Coronary artery (tissue), 2 donors: Measurements from ENCODE around the gene IREB2.
"Not testable (repeated sequence)": the region's sequence is repeated elsewhere in the genome, so short reads cannot be mapped to it uniquely, and the experiment has no call there.

Experiments
- DNase-seq: peaks from one replicate; pipeline ENCODE4 v3.0.0-alpha.2; 2017; ENCODE audit warnings: low spot score
- H3K27ac ChIP-seq, 2 donors: fragments of 200-600 bp; sonication (generic); one replicate each; pipeline ENCODE4 v1.5.1; 2016 to 2019
- H3K4me3 ChIP-seq: fragments of 200-600 bp; sonication (generic); 2 replicates; pipeline ENCODE4 v1.5.1; 2016; ENCODE audit warnings: mild to moderate bottlenecking, moderate library complexity
- CTCF ChIP-seq: fragments of 200-600 bp; sonication (generic); IDR thresholded peaks from one replicate; pipeline ENCODE4 v1.5.1; 2019; ENCODE audit warnings: antibody characterized with exemption

The IREB2 gene

DNA sequence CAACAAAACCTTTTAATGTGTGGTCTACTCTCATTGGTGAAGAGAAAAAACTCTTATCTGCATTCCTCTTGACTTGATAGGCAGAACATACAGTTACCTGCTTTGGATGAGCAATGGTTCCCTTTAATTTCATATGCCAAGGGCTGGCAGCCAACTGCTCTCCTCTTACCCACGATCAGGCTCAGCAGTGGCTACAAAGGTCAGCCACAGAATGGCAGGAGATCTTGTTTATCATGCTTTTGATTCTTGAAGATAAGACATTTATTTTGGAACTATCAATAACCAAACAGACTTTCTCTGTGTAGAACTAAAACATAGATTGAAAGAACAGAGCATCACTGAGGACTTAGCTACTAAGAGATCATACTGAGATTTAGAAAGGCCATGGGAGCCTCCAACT, 6.1 kb upstream of the IREB2 start:
- TF ChIP-seq CTCF: no peak
- Histone ChIP-seq H3K4me3 (no peak overlapping the region), H3K27ac (no peak overlapping the region)
- DNase-seq: no peak

DNA sequence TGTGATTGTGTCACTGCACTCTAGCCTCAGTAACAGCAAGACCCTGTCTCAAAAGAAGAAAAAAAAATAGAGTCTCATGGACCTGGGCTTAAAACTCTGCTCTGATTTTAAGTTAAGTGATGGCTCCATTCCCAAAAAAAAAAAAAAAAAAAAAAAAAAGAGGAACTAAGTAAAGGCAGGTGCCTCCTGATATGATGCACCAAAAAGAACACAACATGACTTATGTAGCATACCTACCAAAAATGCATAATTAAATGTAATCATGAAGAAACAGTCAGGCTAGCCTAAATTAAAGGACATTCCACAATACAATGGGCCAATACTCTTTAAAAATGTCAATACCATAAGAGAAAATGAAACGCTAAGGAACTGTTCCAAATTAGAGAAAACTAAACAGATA, 5.4 kb upstream of the IREB2 start:
- Histone ChIP-seq H3K27ac (no peak overlapping the region), H3K4me3 (no peak overlapping the region)
- DNase-seq: no peak
- TF ChIP-seq CTCF: no peak

- no peak overlapping the region for H3K27ac ChIP-seq
- no peak overlapping the region for H3K4me3 ChIP-seq
- DNase-seq: peak; percentile 38
- no peak for TF ChIP-seq CTCF
Measured at GRCh38 chr15:78434134-78434533, 3.9 kb upstream of the IREB2 start.

GRCh38 chr15:78434711-78435110, 3.3 kb upstream of the IREB2 start:
- H3K27ac ChIP-seq, H3K4me3 ChIP-seq: not testable (repeated sequence)
- peak; percentile 43 for DNase-seq

GRCh38 chr15:78437107-78437761, 782 bp upstream of the IREB2 start:
- TF ChIP-seq CTCF: no peak
- no peak for DNase-seq
- peak overlapping the region; percentile 51 to 97 for H3K27ac ChIP-seq
- peak overlapping the region; percentile 99 for H3K4me3 ChIP-seq

DNA sequence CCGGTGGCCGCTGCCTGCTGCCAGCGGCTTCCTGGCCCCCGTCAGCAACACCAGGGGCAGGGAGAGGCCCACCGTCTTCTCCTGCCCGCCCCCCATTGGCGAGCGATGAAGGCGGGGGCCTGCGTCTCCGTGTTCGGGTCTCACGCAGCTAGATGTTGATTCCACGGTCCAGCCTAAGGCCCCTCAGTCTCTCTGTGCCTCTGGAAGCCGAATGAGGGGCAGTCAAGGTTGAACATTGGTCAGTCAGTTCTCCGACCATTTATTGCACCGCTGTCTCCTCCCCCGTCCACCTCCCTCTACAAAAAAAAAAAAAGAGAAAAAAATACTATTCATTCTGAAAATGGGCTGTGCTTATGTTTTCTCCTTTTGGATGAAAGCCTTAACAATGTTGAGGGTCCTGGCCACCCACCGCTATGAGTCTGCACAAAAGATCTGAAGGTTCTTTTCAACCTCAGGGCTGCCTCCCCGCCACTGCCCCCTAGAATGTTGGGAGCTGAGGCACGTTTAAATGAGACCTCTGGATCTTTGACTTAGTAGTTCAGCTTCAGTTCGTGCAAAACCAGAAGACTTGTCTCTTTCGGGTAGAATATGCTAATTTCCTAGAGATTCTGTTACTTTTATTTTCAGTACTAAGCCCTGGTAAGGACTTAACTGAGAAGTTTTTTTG, 736 bp downstream of the IREB2 start:
- Histone ChIP-seq H3K4me3 (peak overlapping the region; percentile 99), H3K27ac (peak overlapping the region; percentile 97 to 98)
- no peak for TF ChIP-seq CTCF
- DNase-seq: peak; percentile 72

GRCh38 chr15:78440375-78441373, 2.7 kb downstream of the IREB2 start:
- Histone ChIP-seq H3K4me3 (no peak overlapping the region), H3K27ac (no peak overlapping the region)
- DNase-seq: peak; percentile 11
- no peak for TF ChIP-seq CTCF
